ENCODE data around the gene C17orf107.
A peak's percentile ranks its signal among the peaks of the same experiment; 100 is the strongest.
"Not testable (repeated sequence)": the region's sequence is repeated elsewhere in the genome, so short reads cannot be mapped to it uniquely, and the experiment has no call there.

Gene C17orf107

GRCh38 chr17:4900231-4901107, 1.1 kb downstream of the C17orf107 start:
- H3K27me3 Mint-ChIP-seq (ENCODE audit: low read depth), result peaks cover 3% of the 10 kb centered on the region
- H3K27ac Mint-ChIP-seq, result peak overlapping the region; percentile 65
- peak; percentile 40 for DNase-seq (ENCODE audit: low spot score)
- H3K36me3 Mint-ChIP-seq (ENCODE audit: low read depth), result peaks cover 4% of the 10 kb centered on the region
- H3K9me3 Mint-ChIP-seq, result no peaks in the 10 kb centered on the region
- peaks cover 24% of the 10 kb centered on the region for H3K4me1 Mint-ChIP-seq (ENCODE audit: low read depth)
- peak overlapping the region; percentile 87 for H3K4me3 Mint-ChIP-seq

DNA sequence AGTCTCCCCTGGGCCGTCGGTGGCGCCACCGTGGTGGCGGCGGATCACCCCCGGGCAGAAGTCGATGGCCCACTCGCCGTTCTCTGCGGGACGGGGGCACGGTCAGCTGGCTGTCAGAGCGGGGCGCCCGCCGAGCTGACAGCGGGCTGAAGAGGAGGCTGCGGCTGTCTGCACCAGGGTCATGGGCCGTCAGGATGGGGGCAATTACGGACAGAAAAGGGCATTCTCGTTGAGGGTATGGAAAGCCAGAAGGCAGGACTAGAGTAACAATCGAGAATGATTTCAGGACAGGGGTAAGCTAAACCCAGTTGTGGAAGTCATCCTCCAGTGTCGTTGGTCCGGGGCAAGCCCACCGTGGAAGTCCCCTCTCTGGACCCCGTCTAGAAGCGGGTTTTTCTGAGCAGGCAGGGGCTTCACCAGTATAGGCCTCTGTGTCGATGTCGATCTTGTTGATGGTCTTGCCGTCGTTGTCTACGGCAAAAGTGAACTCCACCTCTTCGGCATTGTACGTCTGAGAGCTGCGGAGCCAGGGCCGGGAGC, 1.8 kb downstream of the C17orf107 start:
- peaks cover 3% of the 10 kb centered on the region for H3K27me3 Mint-ChIP-seq (ENCODE audit: low read depth)
- H3K36me3 Mint-ChIP-seq (ENCODE audit: low read depth), result peaks cover 2% of the 10 kb centered on the region
- H3K4me3 Mint-ChIP-seq, result peak overlapping the region; percentile 66
- peaks cover 24% of the 10 kb centered on the region for H3K4me1 Mint-ChIP-seq (ENCODE audit: low read depth)
- DNase-seq (ENCODE audit: low spot score), result no peak
- H3K27ac Mint-ChIP-seq, result peak overlapping the region; percentile 65
- no peaks in the 10 kb centered on the region for H3K9me3 Mint-ChIP-seq

GRCh38 chr17:4901648-4902344, 2.5 kb downstream of the C17orf107 start:
- Mint-ChIP-seq H3K36me3 (ENCODE audit: low read depth) (peaks cover 2% of the 10 kb centered on the region), H3K27me3 (ENCODE audit: low read depth) (peaks cover 3% of the 10 kb centered on the region), H3K9me3 (no peaks in the 10 kb centered on the region), H3K4me1 (ENCODE audit: low read depth) (peaks cover 24% of the 10 kb centered on the region), H3K4me3 (no peak overlapping the region), H3K27ac (no peak overlapping the region)
- no peak for DNase-seq (ENCODE audit: low spot score)

- Mint-ChIP-seq H3K36me3 (ENCODE audit: low read depth) (no peaks in the 10 kb centered on the region), H3K27ac (no peak overlapping the region), H3K9me3 (no peaks in the 10 kb centered on the region), H3K4me1 (ENCODE audit: low read depth) (peaks cover 24% of the 10 kb centered on the region), H3K4me3 (no peak overlapping the region), H3K27me3 (ENCODE audit: low read depth) (peaks cover 3% of the 10 kb centered on the region)
- DNase-seq (ENCODE audit: low spot score), result no peak
Measured at GRCh38 chr17:4902540-4902939, 3.2 kb downstream of the C17orf107 start.

DNA sequence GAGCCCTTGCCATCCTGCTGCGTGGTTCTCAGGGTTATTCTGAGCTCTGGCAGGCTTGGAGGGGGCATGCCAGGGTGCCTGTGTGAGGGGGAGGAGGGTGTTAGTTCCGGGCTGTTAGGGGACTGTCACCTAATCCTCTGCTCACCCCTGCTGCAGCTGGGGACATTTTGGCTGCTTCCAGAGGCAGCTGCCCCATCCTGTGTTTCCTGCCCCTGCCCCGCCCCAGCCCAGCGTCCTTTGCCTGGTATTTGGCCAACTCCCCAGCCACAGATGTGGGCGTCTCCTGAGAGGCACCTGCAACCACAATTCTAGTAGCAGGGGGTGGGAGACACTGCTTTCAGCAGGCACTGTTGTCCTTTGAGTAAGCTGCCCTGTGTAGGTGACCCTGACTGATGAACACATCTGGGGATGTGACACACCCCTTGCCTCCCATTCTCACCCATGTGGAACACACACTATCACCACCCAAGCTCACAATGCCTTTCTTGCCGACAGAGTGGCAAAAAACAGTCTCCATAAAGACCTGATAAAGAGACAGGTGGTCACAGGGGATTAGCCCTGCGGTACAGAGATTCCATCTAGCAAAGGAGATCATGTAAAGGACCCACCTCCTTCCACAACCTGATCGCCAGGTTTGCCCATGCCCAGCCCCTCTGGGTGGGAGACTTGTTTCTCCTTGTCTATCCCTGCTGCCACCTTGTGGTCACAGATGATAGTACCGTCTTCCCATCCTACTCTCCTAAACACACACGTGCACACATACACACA, 3.9 kb downstream of the C17orf107 start, which contains the start of gene CHRNE:
TSS of gene CHRNE (minus strand) at position 48 of the 768 bp plus-strand sequence. CDS start at position 13, 35 bp downstream.
- Mint-ChIP-seq H3K27ac (peak within 1 kb of the TSS; percentile 29), H3K27me3 (ENCODE audit: low read depth) (peaks cover 3% of the 10 kb centered on the region), H3K9me3 (no peaks in the 10 kb centered on the region), H3K36me3 (ENCODE audit: low read depth) (no peaks in the 10 kb centered on the region), H3K4me3 (peak within 1 kb of the TSS; percentile 48), H3K4me1 (ENCODE audit: low read depth) (peaks cover 24% of the 10 kb centered on the region)
- peak; percentile 63 for DNase-seq (ENCODE audit: low spot score)

GRCh38 chr17:4906642-4907041, 7.3 kb downstream of the C17orf107 start:
- not testable (repeated sequence) for H3K9me3 Mint-ChIP-seq; H3K36me3 Mint-ChIP-seq (ENCODE audit: low read depth); H3K4me3 Mint-ChIP-seq; H3K27me3 Mint-ChIP-seq (ENCODE audit: low read depth); H3K27ac Mint-ChIP-seq; DNase-seq (ENCODE audit: low spot score)
- peaks cover 15% of the 10 kb centered on the region for H3K4me1 Mint-ChIP-seq (ENCODE audit: low read depth)

- no peak overlapping the region for H3K4me3 Mint-ChIP-seq
- no peak overlapping the region for H3K27ac Mint-ChIP-seq
- no peaks in the 10 kb centered on the region for H3K27me3 Mint-ChIP-seq (ENCODE audit: low read depth)
- H3K4me1 Mint-ChIP-seq (ENCODE audit: low read depth), result peaks cover 4% of the 10 kb centered on the region
- H3K36me3 Mint-ChIP-seq (ENCODE audit: low read depth), result no peaks in the 10 kb centered on the region
- DNase-seq (ENCODE audit: low spot score), result no peak
- no peaks in the 10 kb centered on the region for H3K9me3 Mint-ChIP-seq
Measured at GRCh38 chr17:4908301-4908700, 9.0 kb downstream of the C17orf107 start.

GRCh38 chr17:4908711-4909496, 9.6 kb downstream of the C17orf107 start:
- Mint-ChIP-seq H3K27ac (no peak overlapping the region), H3K4me1 (ENCODE audit: low read depth) (no peaks in the 10 kb centered on the region), H3K9me3 (no peaks in the 10 kb centered on the region), H3K27me3 (ENCODE audit: low read depth) (no peaks in the 10 kb centered on the region), H3K4me3 (no peak overlapping the region), H3K36me3 (ENCODE audit: low read depth) (no peaks in the 10 kb centered on the region)
- DNase-seq (ENCODE audit: low spot score), result peak; percentile 76

DNA sequence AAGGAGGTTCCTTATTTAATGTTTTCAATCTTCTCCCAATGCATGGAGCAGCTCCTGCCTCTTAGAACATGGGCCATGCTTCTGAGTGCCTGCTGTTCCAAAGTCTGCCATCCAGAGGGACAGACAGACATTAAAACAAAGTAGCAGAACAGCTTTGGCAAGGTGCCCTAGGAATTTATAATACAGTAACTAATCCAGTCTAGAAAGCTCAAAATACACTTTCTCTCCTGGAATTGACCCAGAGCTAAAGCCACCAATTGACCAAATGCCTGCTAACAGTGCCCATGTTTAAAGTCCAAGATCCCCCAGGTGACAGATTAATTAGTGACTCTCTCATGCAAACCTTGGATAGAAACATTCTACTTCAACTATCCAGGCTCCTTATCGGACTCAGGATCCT, 14.7 kb downstream of the C17orf107 start:
- no peaks in the 10 kb centered on the region for H3K36me3 Mint-ChIP-seq (ENCODE audit: low read depth)
- H3K9me3 Mint-ChIP-seq, result no peaks in the 10 kb centered on the region
- H3K27me3 Mint-ChIP-seq (ENCODE audit: low read depth), result no peaks in the 10 kb centered on the region
- H3K27ac Mint-ChIP-seq, result no peak overlapping the region
- H3K4me1 Mint-ChIP-seq (ENCODE audit: low read depth), result no peaks in the 10 kb centered on the region
- DNase-seq (ENCODE audit: low spot score), result no peak
- no peak overlapping the region for H3K4me3 Mint-ChIP-seq

DNA sequence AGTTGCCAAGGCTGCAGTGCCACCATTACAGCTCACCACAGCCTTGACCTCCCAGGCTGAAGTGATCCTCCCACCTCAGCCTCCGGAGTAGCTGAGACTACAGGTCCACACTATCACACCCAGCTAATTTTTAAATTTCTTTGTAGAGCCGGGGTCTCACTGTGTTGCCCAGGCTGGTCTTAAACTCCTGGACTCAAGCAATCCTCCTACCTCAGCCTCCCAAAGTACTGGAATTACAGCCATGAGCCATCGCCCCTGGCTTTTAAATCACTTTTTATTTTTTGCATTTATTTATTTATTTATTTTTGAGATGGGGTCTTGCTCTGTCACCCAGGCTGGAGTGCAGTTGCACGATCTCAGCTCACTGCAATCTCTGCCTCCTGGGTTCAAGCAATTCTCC, 15.2 kb downstream of the C17orf107 start:
- not testable (repeated sequence) for H3K36me3 Mint-ChIP-seq (ENCODE audit: low read depth); DNase-seq (ENCODE audit: low spot score); H3K27me3 Mint-ChIP-seq (ENCODE audit: low read depth); H3K9me3 Mint-ChIP-seq; H3K27ac Mint-ChIP-seq; H3K4me3 Mint-ChIP-seq; H3K4me1 Mint-ChIP-seq (ENCODE audit: low read depth)

GRCh38 chr17:4919511-4920047, 20.2 kb downstream of the C17orf107 start:
- no peaks in the 10 kb centered on the region for H3K27me3 Mint-ChIP-seq (ENCODE audit: low read depth)
- H3K9me3 Mint-ChIP-seq, result no peaks in the 10 kb centered on the region
- no peak overlapping the region for H3K4me3 Mint-ChIP-seq
- no peak for DNase-seq (ENCODE audit: low spot score)
- no peaks in the 10 kb centered on the region for H3K36me3 Mint-ChIP-seq (ENCODE audit: low read depth)
- no peaks in the 10 kb centered on the region for H3K4me1 Mint-ChIP-seq (ENCODE audit: low read depth)
- no peak overlapping the region for H3K27ac Mint-ChIP-seq

DNA sequence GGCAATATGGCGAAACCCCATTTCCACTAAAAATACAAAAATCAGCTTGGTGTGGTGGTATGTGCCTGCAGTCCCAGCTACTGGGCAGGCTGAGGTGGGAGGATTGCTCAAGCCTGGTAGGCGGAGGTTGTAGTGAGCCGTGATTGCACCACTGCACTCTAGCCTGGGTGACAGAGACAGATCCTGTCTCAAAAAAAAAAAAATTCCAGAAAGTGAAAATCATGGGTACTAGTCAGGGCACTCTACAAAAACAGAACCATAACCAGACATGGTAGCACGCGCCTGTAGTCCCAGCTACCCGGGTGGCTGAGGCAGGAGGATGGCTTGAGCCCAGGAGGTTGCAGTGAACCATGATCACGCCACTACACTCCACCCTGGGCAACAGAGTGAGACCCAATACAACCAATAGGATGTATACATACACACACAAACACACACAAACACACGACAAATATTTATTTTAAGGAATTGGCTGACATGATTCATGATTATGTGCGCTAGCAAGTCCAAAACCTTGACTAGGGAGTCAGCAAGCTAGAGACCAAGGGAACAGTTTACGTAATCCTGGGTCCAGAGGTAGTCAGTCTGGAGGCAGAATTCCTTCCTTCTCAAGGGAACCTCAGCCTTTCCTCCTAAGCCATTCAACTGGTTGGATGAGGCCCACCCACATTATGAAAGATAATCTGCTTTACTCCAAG, 21.2 kb downstream of the C17orf107 start:
- Mint-ChIP-seq H3K36me3 (ENCODE audit: low read depth) (no peaks in the 10 kb centered on the region), H3K4me3 (no peak overlapping the region), H3K4me1 (ENCODE audit: low read depth) (no peaks in the 10 kb centered on the region), H3K9me3 (no peaks in the 10 kb centered on the region), H3K27ac (no peak overlapping the region), H3K27me3 (ENCODE audit: low read depth) (no peaks in the 10 kb centered on the region)
- DNase-seq (ENCODE audit: low spot score), result no peak
